ENCODE data around the gene AP2S1. TPM values are rescaled to one million over a fixed set of nuclear protein-coding genes. Genes with fewer than 3 reads are reported as not detected.
A peak's percentile ranks its signal among the peaks of the same experiment; 100 is the strongest.

AP2S1 gene
- total RNA-seq (2012; rRNA removed) (134 and 144 TPM in 2 replicates), polyA plus RNA-seq (2012; rRNA removed) (274 and 374 TPM in 2 replicates), Bru-seq, nascent RNA (percentile 84 among the genes with signal in this experiment), BruChase-seq, experiment 1, labeled RNA remaining after a 6-hour chase (percentile 84 among the genes with signal in this experiment), BruChase-seq, experiment 2, labeled RNA remaining after a 2-hour chase (percentile 71 among the genes with signal in this experiment)
- polyA plus RNA-seq (2012; cell fraction: cytosol; rRNA removed): 459 and 604 TPM in 2 replicates
- 129 and 153 TPM in 2 replicates for polyA plus RNA-seq (2012; cell fraction: nucleus; rRNA removed; ENCODE audit: low replicate concordance)
- long read RNA-seq, transcript AP2S1-201 (5 exons, 935 nt): major isoform, 102 of 148 reads
- long read RNA-seq, transcript AP2S1-209 (5 exons, 898 nt): minor isoform, 12 of 148 reads
- long read RNA-seq, transcript AP2S1-204 (4 exons, 707 nt): minor isoform, 15 of 148 reads
- long read RNA-seq, transcript AP2S1-203 (4 exons, 636 nt): minor isoform, 13 of 148 reads
- long read RNA-seq, partial matches to known transcripts: 0 of 148 reads
- long read RNA-seq, other reads (novel, unspliced or antisense): 2 of 148 reads

- in situ Hi-C loops (cut with MboI; ENCODE audit: low sequenced_read_pairs): loop anchor here (5.0 kb wide), 1 partner anchor 142 kb away; no protein-coding TSS in a partner anchor
These were observed at the start of gene AP2S1 for GRCh38 chr19:46850228-46851203. TSS of gene AP2S1 (minus strand) at chr19:46850846. CDS start at chr19:46850766, 80 bp downstream.

More at GRCh38 chr19:46850228-46851203, at the start of gene AP2S1:
- WGBS, 2 experiments (ENCODE audit: extremely low coverage in 2 of 2, insufficient read length in 1 of 2): 1% methylated on average over 29 of the region's 53 CpGs; no CpG with 5 or more reads in 1 of the 2 experiments
- DNase-seq: peak; percentile 99
- peak within 1 kb of the TSS; percentile 80 for H3K4ac ChIP-seq (ENCODE audit: low read depth, low read length)
- H4K5ac ChIP-seq (ENCODE audit: low read depth, low read length): peak within 1 kb of the TSS; percentile 46
- peaks cover 33% of the 10 kb centered on the region for H4K20me1 ChIP-seq (ENCODE audit: insufficient read depth, low read length)
- peak within 1 kb of the TSS; percentile 86; the same call in 1 of the 3 replicates for H2BK15ac ChIP-seq (ENCODE audit: low read depth, low read length)
- dilution Hi-C loops (cut with HindIII; ENCODE audit: low sequenced_read_pairs, unreplicated experiment): no loop called here
- H3K23ac ChIP-seq (ENCODE audit: low read depth, low read length): peak within 1 kb of the TSS; percentile 84
- no peak for TF ChIP-seq RAD21 (IDR thresholded peaks at IDR 0.05; ENCODE audit: low read length)
- TF ChIP-seq MXI1 (IDR thresholded peaks at IDR 0.05; ENCODE audit: borderline replicate concordance, low read depth, low read length): peak; percentile 41; the same call in 1 of the 2 replicates
- no peak for TF ChIP-seq SMC3 (IDR thresholded peaks at IDR 0.05; ENCODE audit: low read depth, low read length)
- TF ChIP-seq POLR2A (IDR thresholded peaks at IDR 0.05; ENCODE audit: low read depth, low read length): peak; percentile 90
- TF ChIP-seq CEBPB (IDR thresholded peaks at IDR 0.05; ENCODE audit: low read depth, low read length): 0 out of 2 replicates have a peak, but pooled peaks have one; percentile 14
- ChIA-PET CTCF (no interaction called here), POLR2A (ENCODE audit: unreplicated experiment) (interaction anchor here (0.6 to 0.7 kb wide), 2 partner anchors 65 to 129 kb away, joined by 3 read pairs; no protein-coding TSS in a partner anchor)
- peak within 1 kb of the TSS; percentile 32 to 94 for H4K8ac ChIP-seq (ENCODE audit: low read depth in 2 of 2, low read length in 2 of 2)
- intact Hi-C loops (cut with micrococcal nuclease): loop anchor here (1.0 kb wide), 1 partner anchor 141 kb away; no protein-coding TSS in a partner anchor
- H3K27ac ChIP-seq (ENCODE audit: insufficient read depth, low read length): peak within 1 kb of the TSS; percentile 88
- H3K4me1 ChIP-seq (ENCODE audit: control insufficient read depth, insufficient read depth, low read length): no peaks in the 10 kb centered on the region
- H3K9ac ChIP-seq (ENCODE audit: low read depth, low read length): peak within 1 kb of the TSS; percentile 88
- H2AK5ac ChIP-seq (ENCODE audit: low read depth, low read length): peak within 1 kb of the TSS; percentile 53
- no peaks in the 10 kb centered on the region for H3K9me3 ChIP-seq (ENCODE audit: control insufficient read depth, insufficient read depth, low read length)
- H3K4me2 ChIP-seq (ENCODE audit: low read depth, low read length): peak within 1 kb of the TSS; percentile 92
- H2BK5ac ChIP-seq (ENCODE audit: low read depth, low read length, poor library complexity, severe bottlenecking): peak within 1 kb of the TSS; percentile 87
- peak within 1 kb of the TSS; percentile 76 for H3K4me3 ChIP-seq (ENCODE audit: insufficient read depth, low read depth, low read length)
- H3K36me3 ChIP-seq (ENCODE audit: control insufficient read depth, insufficient read depth, low read length): peaks cover 5% of the 10 kb centered on the region
- H3K27me3 ChIP-seq (ENCODE audit: control insufficient read depth, insufficient read depth, low read length): no peaks in the 10 kb centered on the region
- BruUV-seq (replicated peaks): no TSS peak
- H3K9me1 ChIP-seq (ENCODE audit: insufficient read depth, low read length): no peaks in the 10 kb centered on the region; the same call in 1 of the 2 replicates
- H3K14ac ChIP-seq (replicated peaks; ENCODE audit: low read depth, low read length): peak within 1 kb of the TSS; percentile 90
- peak within 1 kb of the TSS; percentile 96 for H2AK9ac ChIP-seq (replicated peaks; ENCODE audit: low read depth, low read length, poor library complexity)
- peak within 1 kb of the TSS; percentile 79 for H4K91ac ChIP-seq (ENCODE audit: insufficient read depth, low read depth, low read length)
- H2AFZ ChIP-seq (replicated peaks; ENCODE audit: low read length, poor library complexity): peak within 1 kb of the TSS; percentile 92
- H3K18ac ChIP-seq (ENCODE audit: low read depth, low read length): peak within 1 kb of the TSS; percentile 21; the same call in 1 of the 2 replicates
- H3K56ac ChIP-seq (ENCODE audit: extremely low read depth, insufficient read depth, low read length): peak within 1 kb of the TSS; percentile 65
- H2BK20ac ChIP-seq (ENCODE audit: low read depth, low read length): peak within 1 kb of the TSS; percentile 30; the same call in 1 of the 2 replicates
- H2BK120ac ChIP-seq (ENCODE audit: low read depth, low read length): peak within 1 kb of the TSS; percentile 65; the same call in 1 of the 2 replicates
- H3K79me1 ChIP-seq (ENCODE audit: low read depth in 1 of 2, low read length in 2 of 2): peaks cover 7 to 36% of the 10 kb centered on the region in 2 experiments; a peak in 2 of 4 replicates
- peak; percentile 93 for ATAC-seq (ENCODE audit: low read depth)

All from IMR-90 (cell line).